Measurements from ENCODE around the gene NR2C2AP.
"Not testable (repeated sequence)": the region's sequence is repeated elsewhere in the genome, so short reads cannot be mapped to it uniquely, and the experiment has no call there.

The NR2C2AP gene

DNA sequence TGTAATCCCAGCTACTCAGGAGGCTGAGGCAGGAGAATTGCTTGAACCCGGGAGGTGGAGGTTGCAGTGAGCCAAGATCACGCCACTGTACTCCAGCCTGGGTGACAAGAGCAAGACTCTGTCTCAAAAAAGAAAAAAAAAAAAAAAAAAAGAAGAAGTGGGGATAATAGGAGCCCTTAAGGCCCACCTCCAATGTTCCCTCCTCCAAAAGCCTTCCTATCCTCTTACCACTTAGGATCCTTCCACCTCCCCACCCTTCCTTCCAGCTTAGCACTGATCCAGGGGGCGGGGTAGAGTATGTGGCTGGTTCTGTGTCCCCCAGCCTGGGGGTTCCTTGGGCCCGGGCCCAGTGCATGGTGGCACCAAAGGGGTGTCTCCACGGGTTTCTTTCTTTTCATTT, 30.0 kb downstream of the NR2C2AP start:
- WGBS, 2 donors (ENCODE audit: extremely low coverage in 2 of 2, insufficient read length in 2 of 2, insufficient replicate concordance in 1 of 2) = no CpG with 5 or more reads among the region's 5 CpGs
- H3K27me3 ChIP-seq (ENCODE audit: control insufficient read depth in 3 of 3, insufficient read depth in 3 of 3, low read depth in 1 of 3, low read length in 3 of 3) = peaks cover 0 to 16% (median 0%) of the 10 kb centered on the region in 3 experiments
- not testable (repeated sequence) for H3K79me1 ChIP-seq (ENCODE audit: low read depth, low read length)

GRCh38 chr19:19171821-19172532, 31.2 kb downstream of the NR2C2AP start:
- Histone ChIP-seq H3K9ac (ENCODE audit: low read depth, low read length, poor library complexity) (no peak overlapping the region), H3K9me3 (replicated peaks in 1 of 2; ENCODE audit: control insufficient read depth in 2 of 2, insufficient read depth in 1 of 2, low read depth in 1 of 2, low read length in 2 of 2) (peaks cover 0 to 2% of the 10 kb centered on the region in 2 donors), H3K4ac (ENCODE audit: low read length) (no peak overlapping the region), H3K36me3 (replicated peaks in 1 of 2; ENCODE audit: control insufficient read depth in 2 of 2, insufficient read depth in 2 of 2, low read length in 2 of 2) (no peaks in the 10 kb centered on the region), H2BK15ac (ENCODE audit: low read length) (no peak overlapping the region), H3K4me2 (ENCODE audit: insufficient read depth, low read length, poor library complexity, severe bottlenecking) (no peak overlapping the region), H4K8ac (ENCODE audit: low read depth, low read length) (no peak overlapping the region), H3K18ac (ENCODE audit: low read length) (no peak overlapping the region), H3K23ac (ENCODE audit: low read depth, low read length, poor library complexity) (no peak overlapping the region), H3K27ac (replicated peaks; ENCODE audit: low read length) (no peak overlapping the region), H3K4me3 (ENCODE audit: low read length in 2 of 2) (no peak overlapping the region), H4K91ac (ENCODE audit: low read depth, low read length, poor library complexity) (no peak overlapping the region), H2BK5ac (ENCODE audit: low read length) (no peak overlapping the region), H3K4me1 (ENCODE audit: control insufficient read depth in 2 of 2, insufficient read depth in 1 of 2, low read depth in 1 of 2, low read length in 2 of 2) (peaks cover 0 to 13% of the 10 kb centered on the region in 2 donors), H3K14ac (ENCODE audit: low read length) (no peak overlapping the region), H3K79me1 (ENCODE audit: low read depth, low read length) (no peaks in the 10 kb centered on the region), H2AK5ac (ENCODE audit: low read depth, low read length) (peak overlapping the region; percentile 32), H3K27me3 (ENCODE audit: control insufficient read depth in 3 of 3, insufficient read depth in 3 of 3, low read depth in 1 of 3, low read length in 3 of 3) (peaks cover 0 to 16% (median 0%) of the 10 kb centered on the region in 3 experiments), H2AFZ (ENCODE audit: low read length) (no peak overlapping the region), H2BK12ac (ENCODE audit: low read length) (peak overlapping the region; percentile 69), H2BK120ac (ENCODE audit: low read depth, low read length) (no peak overlapping the region)
- no CpG with 5 or more reads among the region's 8 CpGs for WGBS, 2 donors (ENCODE audit: extremely low coverage in 2 of 2, insufficient read length in 2 of 2, insufficient replicate concordance in 1 of 2)
- no peak for DNase-seq (ENCODE audit: low spot score)

More for the DNA sequence above, 30.0 kb downstream of the NR2C2AP start:
- not testable (repeated sequence) for H2BK120ac ChIP-seq (ENCODE audit: low read depth, low read length); H3K9me3 ChIP-seq (replicated peaks in 1 of 2; ENCODE audit: control insufficient read depth in 2 of 2, insufficient read depth in 1 of 2, low read depth in 1 of 2, low read length in 2 of 2); H2AFZ ChIP-seq (ENCODE audit: low read length); H3K14ac ChIP-seq (ENCODE audit: low read length); H3K9ac ChIP-seq (ENCODE audit: low read depth, low read length, poor library complexity); H3K4me2 ChIP-seq (ENCODE audit: insufficient read depth, low read length, poor library complexity, severe bottlenecking); H3K4ac ChIP-seq (ENCODE audit: low read length); H2BK5ac ChIP-seq (ENCODE audit: low read length); DNase-seq (ENCODE audit: low spot score); H3K23ac ChIP-seq (ENCODE audit: low read depth, low read length, poor library complexity); H3K36me3 ChIP-seq (replicated peaks in 1 of 2; ENCODE audit: control insufficient read depth in 2 of 2, insufficient read depth in 2 of 2, low read length in 2 of 2); H2BK12ac ChIP-seq (ENCODE audit: low read length); H3K18ac ChIP-seq (ENCODE audit: low read length); H2BK15ac ChIP-seq (ENCODE audit: low read length); H4K91ac ChIP-seq (ENCODE audit: low read depth, low read length, poor library complexity); H2AK5ac ChIP-seq (ENCODE audit: low read depth, low read length); H3K4me3 ChIP-seq (ENCODE audit: low read length in 2 of 2); H4K8ac ChIP-seq (ENCODE audit: low read depth, low read length); H3K27ac ChIP-seq (replicated peaks; ENCODE audit: low read length)
- H3K4me1 ChIP-seq (ENCODE audit: control insufficient read depth in 2 of 2, insufficient read depth in 1 of 2, low read depth in 1 of 2, low read length in 2 of 2) = peaks cover 0 to 13% of the 10 kb centered on the region in 2 donors

- H2BK15ac ChIP-seq (ENCODE audit: low read length) = no peak overlapping the region
- no peak overlapping the region for H3K4me2 ChIP-seq (ENCODE audit: insufficient read depth, low read length, poor library complexity, severe bottlenecking)
Measured at GRCh38 chr19:19170873-19171672, 32.1 kb downstream of the NR2C2AP start.

More at GRCh38 chr19:19170873-19171672, 32.1 kb downstream of the NR2C2AP start:
- Histone ChIP-seq H4K91ac (ENCODE audit: low read depth, low read length, poor library complexity) (no peak overlapping the region), H2BK5ac (ENCODE audit: low read length) (no peak overlapping the region), H3K23ac (ENCODE audit: low read depth, low read length, poor library complexity) (no peak overlapping the region), H3K27me3 (ENCODE audit: control insufficient read depth in 3 of 3, insufficient read depth in 3 of 3, low read depth in 1 of 3, low read length in 3 of 3) (peaks cover 0 to 16% (median 0%) of the 10 kb centered on the region in 3 experiments), H3K9ac (ENCODE audit: low read depth, low read length, poor library complexity) (no peak overlapping the region), H2AFZ (ENCODE audit: low read length) (no peak overlapping the region), H4K8ac (ENCODE audit: low read depth, low read length) (no peak overlapping the region), H3K9me3 (replicated peaks in 1 of 2; ENCODE audit: control insufficient read depth in 2 of 2, insufficient read depth in 1 of 2, low read depth in 1 of 2, low read length in 2 of 2) (peaks cover 0 to 2% of the 10 kb centered on the region in 2 donors), H2AK5ac (ENCODE audit: low read depth, low read length) (no peak overlapping the region), H3K14ac (ENCODE audit: low read length) (no peak overlapping the region), H3K4me1 (ENCODE audit: control insufficient read depth in 2 of 2, insufficient read depth in 1 of 2, low read depth in 1 of 2, low read length in 2 of 2) (peaks cover 0 to 13% of the 10 kb centered on the region in 2 donors), H3K4ac (ENCODE audit: low read length) (no peak overlapping the region), H3K4me3 (ENCODE audit: low read length in 2 of 2) (no peak overlapping the region), H3K36me3 (replicated peaks in 1 of 2; ENCODE audit: control insufficient read depth in 2 of 2, insufficient read depth in 2 of 2, low read length in 2 of 2) (no peaks in the 10 kb centered on the region), H2BK120ac (ENCODE audit: low read depth, low read length) (no peak overlapping the region), H3K27ac (replicated peaks; ENCODE audit: low read length) (no peak overlapping the region), H3K18ac (ENCODE audit: low read length) (no peak overlapping the region), H3K79me1 (ENCODE audit: low read depth, low read length) (no peaks in the 10 kb centered on the region), H2BK12ac (ENCODE audit: low read length) (no peak overlapping the region)
- DNase-seq (ENCODE audit: low spot score) = no peak
- no CpG with 5 or more reads among the region's 6 CpGs for WGBS, 2 donors (ENCODE audit: extremely low coverage in 2 of 2, insufficient read length in 2 of 2, insufficient replicate concordance in 1 of 2)

Data from neuronal stem cell (in vitro differentiated cells).